GM06990 (cell line): ENCODE measurements around the gene SLC29A2.

ENCODE experiments used
- DNase-seq: peaks from one replicate; pipeline ENCODE4 v3.0.0-alpha.2; 2011; ENCODE audit not compliant: insufficient read length; ENCODE audit errors: extremely low read depth
- H3K27me3 ChIP-seq: replicated peaks from 2 replicates; pipeline ENCODE4 v1.6.0; 2011; ENCODE audit warnings: low read length; ENCODE audit not compliant: control insufficient read depth, insufficient read depth
- H3K36me3 ChIP-seq: 2 replicates; pipeline ENCODE4 v1.5.1; 2011; ENCODE audit warnings: low read length; ENCODE audit not compliant: control insufficient read depth, insufficient read depth
- H3K4me3 ChIP-seq: replicated peaks from 2 replicates; pipeline ENCODE4 v1.5.1; 2011; ENCODE audit warnings: low read depth, mild to moderate bottlenecking, control low read depth, low read length
- CTCF ChIP-seq: IDR thresholded peaks from 2 replicates; pipeline ENCODE4 v1.5.1; 2011; ENCODE audit warnings: low read length, control low read depth, mild to moderate bottlenecking, inconsistent platforms; ENCODE audit not compliant: insufficient read depth, poor library complexity, severe bottlenecking

SLC29A2 gene

GRCh38 chr11:66417000-66417399 is 45.4 kb upstream of the SLC29A2 start:
- TF ChIP-seq CTCF = no peak
- DNase-seq = no peak
- Histone ChIP-seq H3K36me3 (no peaks in the 10 kb centered on the region), H3K27me3 (peaks cover 2% of the 10 kb centered on the region), H3K4me3 (no peak overlapping the region)

- no peak overlapping the region for H3K4me3 ChIP-seq
- DNase-seq = no peak
- TF ChIP-seq CTCF = no peak
- H3K27me3 ChIP-seq = peaks cover 2% of the 10 kb centered on the region
- no peaks in the 10 kb centered on the region for H3K36me3 ChIP-seq
These were observed 43.9 kb upstream of the SLC29A2 start for GRCh38 chr11:66415423-66415822.

GRCh38 chr11:66414120-66414934 is 42.8 kb upstream of the SLC29A2 start:
- Histone ChIP-seq H3K36me3 (no peaks in the 10 kb centered on the region), H3K4me3 (no peak overlapping the region), H3K27me3 (peaks cover 4% of the 10 kb centered on the region)
- DNase-seq = no peak
- TF ChIP-seq CTCF = no peak

- peaks cover 4% of the 10 kb centered on the region for H3K27me3 ChIP-seq
- H3K4me3 ChIP-seq = no peak overlapping the region
- no peak for TF ChIP-seq CTCF
- no peaks in the 10 kb centered on the region for H3K36me3 ChIP-seq
- no peak for DNase-seq
These were observed 41.6 kb upstream of the SLC29A2 start for GRCh38 chr11:66413167-66413566.

- Histone ChIP-seq H3K27me3 (peaks cover 4% of the 10 kb centered on the region), H3K4me3 (no peak overlapping the region), H3K36me3 (no peaks in the 10 kb centered on the region)
- no peak for TF ChIP-seq CTCF
- DNase-seq = no peak
These were observed 40.5 kb upstream of the SLC29A2 start for GRCh38 chr11:66412110-66412509.
